Neural progenitor cell (in vitro differentiated cells): ENCODE data around the gene SMOC2.

Experiments
- EZH2phosphoT487 ChIP-seq: fragments of 200-600 bp; sonication (generic); IDR thresholded peaks from 2 replicates; pipeline ENCODE4 v1.6.1; 2017; ENCODE audit warnings: antibody characterized with exemption
- TF ChIP-seq, protein P1 (sequence below): fragments of 200-600 bp; sonication (generic); IDR thresholded peaks from 2 replicates; pipeline ENCODE4 v1.5.1; 2017; ENCODE audit warnings: antibody characterized with exemption, mild to moderate bottlenecking

DNA sequence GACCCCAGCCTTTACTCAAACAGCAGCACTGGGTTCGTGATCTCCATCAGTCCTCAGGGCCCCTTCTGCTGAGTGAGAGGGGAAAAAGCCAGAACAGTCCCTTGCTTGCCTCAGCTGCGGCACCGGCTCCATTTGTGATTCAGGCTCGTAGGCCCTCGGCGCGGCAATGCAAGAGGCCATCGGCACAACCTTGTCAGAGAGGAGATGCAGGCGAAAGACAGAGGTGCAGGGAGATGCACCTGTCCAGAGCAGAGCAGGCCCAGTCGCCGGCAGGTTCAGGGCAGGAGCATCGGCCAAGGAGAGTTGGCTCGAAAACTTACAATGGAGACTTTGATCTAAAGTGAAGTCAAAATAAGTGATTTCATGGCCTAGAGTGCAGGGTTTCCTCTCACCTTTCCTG lies 171.6 kb downstream of the SMOC2 start:
- TF ChIP-seq, protein P1, sequence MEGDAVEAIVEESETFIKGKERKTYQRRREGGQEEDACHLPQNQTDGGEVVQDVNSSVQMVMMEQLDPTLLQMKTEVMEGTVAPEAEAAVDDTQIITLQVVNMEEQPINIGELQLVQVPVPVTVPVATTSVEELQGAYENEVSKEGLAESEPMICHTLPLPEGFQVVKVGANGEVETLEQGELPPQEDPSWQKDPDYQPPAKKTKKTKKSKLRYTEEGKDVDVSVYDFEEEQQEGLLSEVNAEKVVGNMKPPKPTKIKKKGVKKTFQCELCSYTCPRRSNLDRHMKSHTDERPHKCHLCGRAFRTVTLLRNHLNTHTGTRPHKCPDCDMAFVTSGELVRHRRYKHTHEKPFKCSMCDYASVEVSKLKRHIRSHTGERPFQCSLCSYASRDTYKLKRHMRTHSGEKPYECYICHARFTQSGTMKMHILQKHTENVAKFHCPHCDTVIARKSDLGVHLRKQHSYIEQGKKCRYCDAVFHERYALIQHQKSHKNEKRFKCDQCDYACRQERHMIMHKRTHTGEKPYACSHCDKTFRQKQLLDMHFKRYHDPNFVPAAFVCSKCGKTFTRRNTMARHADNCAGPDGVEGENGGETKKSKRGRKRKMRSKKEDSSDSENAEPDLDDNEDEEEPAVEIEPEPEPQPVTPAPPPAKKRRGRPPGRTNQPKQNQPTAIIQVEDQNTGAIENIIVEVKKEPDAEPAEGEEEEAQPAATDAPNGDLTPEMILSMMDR, result no peak
- no peak for TF ChIP-seq EZH2phosphoT487
